GM19023 (cell line): ENCODE results near the gene PNPO.
A peak's percentile ranks its signal among the peaks of the same experiment; 100 is the strongest.

Experiments used
- ATAC-seq: cut with Tn5 transposase; IDR thresholded peaks from one replicate; pipeline ENCODE4 v1.9.1; 2021; ENCODE audit warnings: mild to moderate bottlenecking, moderate library complexity; ENCODE audit not compliant: unreplicated experiment

Gene PNPO

GRCh38 chr17:47949197-47949759 lies 7.9 kb downstream of the PNPO start:
- peak; percentile 69 for ATAC-seq

GRCh38 chr17:47949946-47950345 lies 8.6 kb downstream of the PNPO start:
- peak; percentile 23 for ATAC-seq

DNA sequence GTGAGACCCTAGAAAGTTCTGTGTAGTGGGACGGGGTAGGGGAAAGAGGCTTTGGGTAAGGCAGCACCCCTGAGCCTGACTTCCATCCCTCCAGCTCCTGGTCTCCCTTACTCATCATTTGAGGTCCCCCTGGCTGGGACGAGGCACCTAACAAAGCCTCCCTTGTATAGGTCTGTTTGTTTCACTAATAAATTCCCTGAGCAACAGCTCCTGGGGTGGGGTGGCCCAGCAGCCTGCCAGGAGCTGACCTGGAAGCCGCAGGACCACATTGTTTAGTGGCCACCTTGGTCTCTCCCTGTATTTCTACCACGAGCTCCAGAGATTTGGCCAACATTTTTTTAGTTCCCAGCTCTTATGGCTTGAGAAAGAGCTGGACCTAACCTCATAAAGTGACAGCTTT lies 9.1 kb downstream of the PNPO start:
- ATAC-seq, result no peak

GRCh38 chr17:47952171-47953021 lies 11.0 kb downstream of the PNPO start:
- ATAC-seq, result no peak

- ATAC-seq, result no peak
These were observed 12.5 kb downstream of the PNPO start for GRCh38 chr17:47953909-47954308.

GRCh38 chr17:47955497-47956461 lies 14.4 kb downstream of the PNPO start:
- ATAC-seq, result no peak

DNA sequence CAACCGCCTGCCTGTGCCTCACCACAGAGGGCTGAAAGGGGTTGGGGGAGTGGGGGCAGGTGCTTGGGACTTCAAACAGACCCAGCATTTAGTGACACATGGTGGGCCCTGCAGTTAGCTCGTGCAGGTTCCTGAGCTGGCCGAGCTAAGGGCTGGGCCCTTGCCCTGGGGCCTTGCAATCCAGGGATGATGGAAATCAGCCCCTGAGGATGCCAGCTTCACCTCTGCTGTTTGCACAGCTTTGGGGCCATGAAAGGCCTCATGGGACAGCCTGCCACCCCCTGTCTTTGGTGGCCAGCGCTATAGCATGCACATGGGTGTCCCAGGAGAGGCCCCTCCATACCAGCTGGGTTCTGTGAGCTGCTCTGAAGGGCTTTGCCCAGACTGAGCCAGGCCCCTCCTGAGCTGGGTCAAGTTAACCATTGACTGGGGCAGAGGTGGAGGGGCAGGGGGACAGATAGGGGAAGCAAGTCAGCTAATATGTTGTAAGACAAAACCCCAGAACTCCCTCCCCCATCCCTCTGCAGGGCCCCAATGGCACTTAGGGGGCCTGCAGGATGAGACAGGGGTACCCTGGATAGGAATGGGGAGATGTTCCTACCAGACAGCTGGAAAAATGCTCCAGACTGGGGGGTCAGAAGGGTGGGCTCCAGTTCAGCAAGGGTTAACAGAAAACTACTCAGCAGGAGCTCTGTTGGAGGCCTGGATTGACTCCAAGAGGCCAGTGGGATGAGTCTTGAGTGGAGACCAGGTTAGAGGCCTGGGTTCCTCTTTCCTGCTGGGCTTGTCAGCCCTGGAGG lies 15.6 kb downstream of the PNPO start:
- no peak for ATAC-seq

- ATAC-seq, result no peak
These were observed 16.5 kb downstream of the PNPO start, which contains the start of gene PRR15L for GRCh38 chr17:47957591-47958490. PRR15L (minus strand) TSS chr17:47957883; CDS start chr17:47953234, 4,649 bp downstream.

DNA sequence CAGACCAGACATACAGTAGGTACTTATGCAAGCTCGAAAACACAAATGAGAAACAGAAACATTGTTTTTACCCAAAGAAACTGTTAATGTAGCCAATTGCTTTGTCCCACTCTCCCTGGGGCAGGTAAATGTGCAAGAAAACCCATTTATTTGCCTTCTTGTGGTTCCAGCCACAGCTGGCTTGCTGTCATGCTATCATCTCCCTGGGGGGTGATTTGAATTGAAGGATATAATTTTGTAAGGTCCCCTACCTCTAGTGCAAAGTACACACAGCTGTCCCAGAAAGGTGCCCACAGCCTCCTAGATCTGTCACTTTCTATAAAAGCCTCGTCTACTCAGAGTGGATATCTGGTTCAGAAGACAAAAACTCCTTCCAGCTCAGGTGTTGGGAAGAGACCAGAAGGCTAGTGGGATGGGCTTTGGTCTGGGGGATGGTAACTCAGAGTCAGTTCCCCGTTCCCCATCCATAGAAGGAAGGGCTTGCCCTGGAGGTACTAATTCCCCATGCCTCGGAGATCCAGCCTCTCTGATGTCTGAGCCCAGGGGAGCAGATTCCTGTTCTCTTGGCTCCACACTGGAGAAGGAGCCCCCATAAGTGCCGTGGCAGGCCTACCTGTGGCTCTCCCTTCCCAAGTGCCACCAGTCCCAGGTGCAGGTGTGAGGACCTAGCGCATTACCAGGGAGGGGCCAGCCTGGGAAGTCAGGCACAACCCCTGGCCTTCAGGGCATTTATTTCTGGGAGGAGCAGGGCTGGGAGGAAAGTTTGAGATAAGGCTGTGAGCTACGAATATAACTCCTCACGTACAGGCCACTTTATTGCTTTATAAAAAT lies 18.7 kb downstream of the PNPO start:
- no peak for ATAC-seq

GRCh38 chr17:47961406-47961805 lies 20.0 kb downstream of the PNPO start:
- ATAC-seq, result no peak

- no peak for ATAC-seq
These were observed 21.5 kb downstream of the PNPO start for GRCh38 chr17:47962901-47963300.

GRCh38 chr17:47964856-47965255 lies 23.5 kb downstream of the PNPO start:
- ATAC-seq, result no peak

DNA sequence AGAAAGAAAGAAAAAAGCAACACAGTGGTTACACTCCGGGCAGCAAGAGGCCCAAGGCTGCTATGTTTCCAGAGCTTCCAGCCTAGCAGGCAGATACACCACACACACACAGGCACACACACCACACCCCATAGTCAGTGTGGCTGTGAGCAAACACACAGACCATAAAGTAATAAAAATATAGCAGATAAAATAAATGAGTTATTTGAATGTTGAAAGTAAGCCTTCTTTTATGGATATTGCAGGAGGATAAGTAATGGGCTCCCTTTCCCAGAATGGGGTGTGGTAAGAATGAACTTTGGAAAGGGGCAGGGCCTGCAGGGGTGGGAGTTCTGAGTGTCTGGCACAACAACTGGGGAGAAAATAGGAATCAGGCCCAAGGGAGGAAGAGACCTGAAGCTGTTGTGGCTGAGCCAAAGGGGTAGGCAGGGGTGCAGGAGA lies 24.7 kb downstream of the PNPO start:
- no peak for ATAC-seq

DNA sequence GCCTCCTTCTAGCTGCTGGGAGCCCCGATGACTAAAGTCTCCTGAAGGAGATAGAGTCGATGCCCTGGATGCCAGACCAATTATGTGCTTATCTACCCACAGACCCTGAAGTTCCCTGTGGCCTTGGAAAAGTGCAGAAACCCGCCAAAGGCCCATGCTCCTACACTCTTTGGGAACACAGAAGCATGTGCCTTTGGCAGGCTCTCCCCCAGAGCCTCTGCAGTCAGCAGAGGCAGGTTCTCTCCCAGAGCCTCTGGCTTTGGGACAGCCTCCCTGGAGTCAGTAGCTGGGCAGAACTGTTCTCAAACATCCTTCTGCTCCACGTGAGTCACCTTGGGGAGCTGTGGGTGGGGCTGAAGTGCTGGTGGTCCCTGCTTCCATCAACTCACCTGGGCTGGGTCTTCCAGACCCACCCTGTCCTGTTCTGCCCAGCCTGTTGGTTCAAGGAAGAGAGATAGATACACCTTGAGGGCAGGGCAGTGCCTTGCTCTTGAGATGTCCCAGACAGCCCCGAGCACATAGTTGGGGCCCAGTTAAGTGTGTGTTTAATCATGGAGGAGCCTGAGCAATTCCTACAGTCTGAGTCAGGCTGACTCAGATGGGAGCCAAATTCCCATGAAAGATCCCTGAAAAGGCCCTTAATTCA lies 26.4 kb downstream of the PNPO start:
- ATAC-seq, result no peak

DNA sequence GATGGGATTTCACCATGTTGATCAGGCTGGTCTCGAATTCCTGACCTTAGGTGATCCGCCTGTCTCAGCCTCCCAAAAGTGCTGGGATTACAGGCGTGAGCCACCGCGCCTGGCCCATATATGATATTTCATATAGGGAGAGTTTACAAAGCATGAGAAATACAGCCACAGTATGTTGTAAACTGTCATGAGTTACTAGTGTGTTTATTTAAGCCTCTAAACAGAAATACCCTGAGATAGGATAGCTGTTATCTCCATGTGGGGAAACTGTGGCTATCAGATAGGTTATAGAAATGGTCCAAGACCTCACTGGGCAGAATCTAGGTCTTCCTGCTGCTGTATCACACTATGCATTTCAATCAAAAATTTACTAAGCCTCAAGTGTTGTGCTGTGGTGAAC lies 27.5 kb downstream of the PNPO start:
- no peak for ATAC-seq

DNA sequence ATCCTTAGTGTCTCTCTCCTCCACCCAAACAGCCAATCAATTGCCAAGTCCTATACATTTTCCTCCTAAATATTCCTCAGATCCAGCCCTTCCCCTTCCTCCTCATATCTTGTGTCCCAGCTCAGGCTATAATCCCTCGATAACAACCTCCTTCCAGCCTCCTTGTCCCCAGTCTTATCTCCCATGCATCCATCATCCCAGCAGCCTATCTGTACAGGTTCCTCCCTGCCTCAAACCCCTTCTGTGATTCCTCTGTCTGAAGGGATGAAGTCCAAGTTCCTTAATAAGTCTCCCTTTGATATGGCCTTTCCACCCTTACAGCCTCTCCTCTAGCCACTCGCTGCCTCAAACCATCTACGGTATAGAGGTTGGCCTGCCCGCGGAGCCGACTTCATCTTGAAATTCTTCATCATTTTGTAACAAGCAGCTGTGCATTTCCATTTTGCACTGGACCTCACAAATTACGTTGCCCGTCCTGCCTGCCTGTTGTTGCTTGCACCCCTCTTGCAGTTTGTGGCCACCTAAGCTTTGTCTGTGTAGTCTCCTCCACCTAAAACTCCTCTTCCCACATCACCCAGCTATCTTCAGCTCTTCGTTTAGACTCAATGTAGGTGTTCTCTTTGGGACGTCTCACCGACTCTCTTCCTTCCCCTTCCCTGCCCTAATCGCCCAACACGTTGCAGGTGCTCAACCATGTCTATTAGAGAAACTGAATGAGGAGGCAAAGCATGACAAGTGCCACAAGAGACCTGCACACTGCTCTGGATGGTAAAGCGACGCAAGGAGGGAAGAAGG lies 28.8 kb downstream of the PNPO start:
- ATAC-seq, result no peak
